Hepatocyte (in vitro differentiated cells): ENCODE measurements around the gene SIDT1. TPM values are rescaled to one million over a fixed set of nuclear protein-coding genes. Genes with fewer than 3 reads are reported as not detected.

Source experiments
- DNase-seq: peaks from one replicate; pipeline ENCODE4 v3.0.0-alpha.2; 2016; ENCODE audit warnings: low spot score
- H2AFZ ChIP-seq: fragments of 200-600 bp; sonication (generic); 2 replicates; pipeline ENCODE4 v1.6.0; 2016; ENCODE audit warnings: antibody characterized with exemption, mild to moderate bottlenecking
- H3K27ac ChIP-seq: fragments of 200-600 bp; sonication (generic); 2 replicates; pipeline ENCODE4 v1.5.1; 2016; ENCODE audit warnings: mild to moderate bottlenecking
- H3K27me3 ChIP-seq: fragments of 200-600 bp; sonication (generic); 2 replicates; pipeline ENCODE4 v1.6.1; 2016
- H3K36me3 ChIP-seq: fragments of 200-600 bp; sonication (generic); replicated peaks from 2 replicates; pipeline ENCODE4 v1.5.1; 2016; ENCODE audit warnings: low read depth; ENCODE audit not compliant: insufficient read depth
- H3K4me1 ChIP-seq: fragments of 200-600 bp; sonication (generic); 2 replicates; pipeline ENCODE4 v1.5.1; 2016; ENCODE audit warnings: mild to moderate bottlenecking, moderate library complexity; ENCODE audit not compliant: insufficient read depth
- H3K4me2 ChIP-seq: fragments of 200-600 bp; sonication (generic); 2 replicates; pipeline ENCODE4 v1.6.0; 2016
- H3K4me3 ChIP-seq: fragments of 200-600 bp; sonication (generic); 2 replicates; pipeline ENCODE4 v1.5.1; 2016; ENCODE audit warnings: mild to moderate bottlenecking
- H3K79me2 ChIP-seq: fragments of 200-600 bp; sonication (generic); 2 replicates; pipeline ENCODE4 v1.6.0; 2017; ENCODE audit warnings: mild to moderate bottlenecking
- H3K9me2 ChIP-seq: fragments of 200-600 bp; sonication (generic); replicated peaks from 2 replicates; pipeline ENCODE4 v1.6.0; 2017; ENCODE audit warnings: mild to moderate bottlenecking; ENCODE audit not compliant: insufficient read depth
- H3K9me3 ChIP-seq: fragments of 200-600 bp; sonication (generic); 2 replicates; pipeline ENCODE4 v1.5.1; 2016; ENCODE audit warnings: low read depth, mild to moderate bottlenecking
- H4K20me1 ChIP-seq: fragments of 200-600 bp; sonication (generic); 2 replicates; pipeline ENCODE4 v1.6.0; 2016; ENCODE audit warnings: mild to moderate bottlenecking; ENCODE audit not compliant: insufficient read depth, poor library complexity, severe bottlenecking
- EZH2 ChIP-seq: fragments of 200-600 bp; sonication (generic); IDR thresholded peaks from 2 replicates; pipeline ENCODE4 v1.6.1; 2016; ENCODE audit warnings: antibody characterized with exemption, mild to moderate bottlenecking, borderline replicate concordance
- EZH2phosphoT487 ChIP-seq: fragments of 200-600 bp; sonication (generic); IDR thresholded peaks from one replicate; pipeline ENCODE4 v1.6.1; 2018; ENCODE audit warnings: antibody characterized with exemption, mild to moderate bottlenecking, low read depth, moderate library complexity; ENCODE audit not compliant: unreplicated experiment, severe bottlenecking
- WGBS: methylation state at CpG from one replicate; pipeline ENCODE4 v1.1.6; 2016; ENCODE audit warnings: low lambda C conversion rate; ENCODE audit errors: missing lambda C conversion rate; 5-methylcytosine and 5-hydroxymethylcytosine counted together
- polyA plus RNA-seq: library from polyadenylated mRNA; unstranded; fragments of >200 nt; fragmentation: Nextera tagmentation; extraction: Ambion mirVana; gene quantifications from 2 replicates; pipeline ENCODE4 v1.2.1, GENCODE V29; 2016
- total RNA-seq: library from RNA; depleted of rRNA; stranded (reverse); fragments of >200 nt; gene quantifications from 2 replicates; pipeline ENCODE4 v1.2.3, GENCODE V29; 2014
- TF ChIP-seq, protein P1 (sequence below): fragments of 200-600 bp; sonication (generic); IDR thresholded peaks from 2 replicates; pipeline ENCODE4 v1.5.1; 2016; ENCODE audit warnings: antibody characterized with exemption, mild to moderate bottlenecking; ENCODE audit not compliant: poor library complexity

Gene SIDT1
- total and polyA plus RNA-seq, 2 experiments from 2014 or later = 0.18 to 0.90 TPM

DNA sequence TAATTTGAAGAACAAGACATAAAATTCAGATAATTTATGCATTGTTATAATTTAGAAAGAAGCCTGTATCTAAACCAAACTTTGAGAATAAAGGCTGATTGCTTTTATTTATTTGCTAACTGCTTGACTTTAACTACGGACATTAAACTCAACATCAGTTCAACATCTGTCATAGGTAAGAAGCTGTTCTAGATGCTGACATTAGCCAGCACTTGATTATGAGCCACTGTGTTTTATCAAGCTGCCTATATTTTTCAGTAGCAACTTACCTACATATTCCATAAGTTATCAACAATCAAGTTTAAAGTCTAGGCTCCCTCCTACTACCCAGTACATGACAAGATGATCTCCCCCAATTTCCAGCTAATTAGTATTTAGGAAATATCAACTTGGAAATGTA, 122.0 kb downstream of the SIDT1 start:
- Histone ChIP-seq H3K79me2 (no peaks in the 10 kb centered on the region), H4K20me1 (no peaks in the 10 kb centered on the region), H3K36me3 (no peaks in the 10 kb centered on the region), H3K4me1 (no peaks in the 10 kb centered on the region), H3K4me3 (no peak overlapping the region), H2AFZ (no peak overlapping the region), H3K27me3 (no peaks in the 10 kb centered on the region), H3K9me3 (no peaks in the 10 kb centered on the region), H3K27ac (peak overlapping the region; percentile 22), H3K9me2 (no peaks in the 10 kb centered on the region), H3K4me2 (no peak overlapping the region)
- DNase-seq = no peak
- TF ChIP-seq EZH2phosphoT487 (no peak), EZH2 (no peak)
- TF ChIP-seq, protein P1, sequence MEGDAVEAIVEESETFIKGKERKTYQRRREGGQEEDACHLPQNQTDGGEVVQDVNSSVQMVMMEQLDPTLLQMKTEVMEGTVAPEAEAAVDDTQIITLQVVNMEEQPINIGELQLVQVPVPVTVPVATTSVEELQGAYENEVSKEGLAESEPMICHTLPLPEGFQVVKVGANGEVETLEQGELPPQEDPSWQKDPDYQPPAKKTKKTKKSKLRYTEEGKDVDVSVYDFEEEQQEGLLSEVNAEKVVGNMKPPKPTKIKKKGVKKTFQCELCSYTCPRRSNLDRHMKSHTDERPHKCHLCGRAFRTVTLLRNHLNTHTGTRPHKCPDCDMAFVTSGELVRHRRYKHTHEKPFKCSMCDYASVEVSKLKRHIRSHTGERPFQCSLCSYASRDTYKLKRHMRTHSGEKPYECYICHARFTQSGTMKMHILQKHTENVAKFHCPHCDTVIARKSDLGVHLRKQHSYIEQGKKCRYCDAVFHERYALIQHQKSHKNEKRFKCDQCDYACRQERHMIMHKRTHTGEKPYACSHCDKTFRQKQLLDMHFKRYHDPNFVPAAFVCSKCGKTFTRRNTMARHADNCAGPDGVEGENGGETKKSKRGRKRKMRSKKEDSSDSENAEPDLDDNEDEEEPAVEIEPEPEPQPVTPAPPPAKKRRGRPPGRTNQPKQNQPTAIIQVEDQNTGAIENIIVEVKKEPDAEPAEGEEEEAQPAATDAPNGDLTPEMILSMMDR = no peak
- 93% methylated on average over 1 of the region's 1 CpG for WGBS

- no peak overlapping the region for H2AFZ ChIP-seq
- H3K4me1 ChIP-seq = no peaks in the 10 kb centered on the region
- H3K9me2 ChIP-seq = no peaks in the 10 kb centered on the region
- 65% methylated on average over 3 of the region's 3 CpGs for WGBS
- no peaks in the 10 kb centered on the region for H3K27me3 ChIP-seq
- no peak overlapping the region for H3K4me3 ChIP-seq
- H3K27ac ChIP-seq = peak overlapping the region; percentile 58
- no peaks in the 10 kb centered on the region for H3K79me2 ChIP-seq
- H4K20me1 ChIP-seq = no peaks in the 10 kb centered on the region
- H3K36me3 ChIP-seq = no peaks in the 10 kb centered on the region
- no peak overlapping the region for H3K4me2 ChIP-seq
- no peaks in the 10 kb centered on the region for H3K9me3 ChIP-seq
- DNase-seq = peak; percentile 28
- TF ChIP-seq EZH2 = no peak
- TF ChIP-seq EZH2phosphoT487 = no peak
- TF ChIP-seq, protein P1 = no peak
Observed at GRCh38 chr3:113654851-113655250, 122.5 kb downstream of the SIDT1 start.

GRCh38 chr3:113658107-113658506, 125.8 kb downstream of the SIDT1 start:
- TF ChIP-seq, protein P1 = no peak
- TF ChIP-seq EZH2phosphoT487 = no peak
- no peak for TF ChIP-seq EZH2
- H2AFZ ChIP-seq = no peak overlapping the region
- H3K4me3 ChIP-seq = no peak overlapping the region
- H3K79me2 ChIP-seq = no peaks in the 10 kb centered on the region
- no peak overlapping the region for H3K4me2 ChIP-seq
- no peaks in the 10 kb centered on the region for H3K36me3 ChIP-seq
- H3K9me2 ChIP-seq = no peaks in the 10 kb centered on the region
- no peak overlapping the region for H3K27ac ChIP-seq
- no peaks in the 10 kb centered on the region for H4K20me1 ChIP-seq
- peaks cover 8% of the 10 kb centered on the region for H3K4me1 ChIP-seq
- 99% methylated on average over 3 of the region's 3 CpGs for WGBS
- H3K9me3 ChIP-seq = no peaks in the 10 kb centered on the region
- no peaks in the 10 kb centered on the region for H3K27me3 ChIP-seq
- no peak for DNase-seq

- H3K36me3 ChIP-seq = no peaks in the 10 kb centered on the region
- no peaks in the 10 kb centered on the region for H4K20me1 ChIP-seq
- no peaks in the 10 kb centered on the region for H3K9me3 ChIP-seq
- 95% methylated on average over 1 of the region's 1 CpG for WGBS
- H3K27me3 ChIP-seq = no peaks in the 10 kb centered on the region
- TF ChIP-seq EZH2 = no peak
- no peak for TF ChIP-seq EZH2phosphoT487
- TF ChIP-seq, protein P1 = no peak
- H3K4me3 ChIP-seq = no peak overlapping the region
- H2AFZ ChIP-seq = no peak overlapping the region
- DNase-seq = no peak
- H3K9me2 ChIP-seq = no peaks in the 10 kb centered on the region
- no peak overlapping the region for H3K4me2 ChIP-seq
- H3K79me2 ChIP-seq = no peaks in the 10 kb centered on the region
- H3K4me1 ChIP-seq = peaks cover 8% of the 10 kb centered on the region
- H3K27ac ChIP-seq = no peak overlapping the region
Observed at GRCh38 chr3:113659101-113659541, 126.8 kb downstream of the SIDT1 start.
